Activated CD4-positive, alpha-beta T cell treated with anti-CD3 and anti-CD28 coated beads for 24 hours (primary cell): Measurements from ENCODE around the gene FAF1.
"Not testable (repeated sequence)": the region's sequence is repeated elsewhere in the genome, so short reads cannot be mapped to it uniquely, and the experiment has no call there.

Experiments used
- DNase-seq, 2 donors: peaks; one replicate each; pipeline ENCODE4 v3.0.0-alpha.2; 2020; ENCODE audit warnings: low read depth in 2 of 2

The FAF1 gene

GRCh38 chr1:50959303-50959912 lies 659 bp downstream of the FAF1 start:
- DNase-seq: no peak

- no peak for DNase-seq
Observed at GRCh38 chr1:50955116-50955515, 5.0 kb downstream of the FAF1 start.

GRCh38 chr1:50952566-50952965 lies 7.5 kb downstream of the FAF1 start:
- not testable (repeated sequence) for DNase-seq

GRCh38 chr1:50950396-50950795 lies 9.7 kb downstream of the FAF1 start:
- no peak for DNase-seq

- DNase-seq: no peak
Observed at GRCh38 chr1:50949286-50949982, 10.6 kb downstream of the FAF1 start.

GRCh38 chr1:50942334-50942733 lies 17.7 kb downstream of the FAF1 start:
- no peak for DNase-seq

GRCh38 chr1:50940291-50940690 lies 19.8 kb downstream of the FAF1 start:
- DNase-seq: no peak

- no peak for DNase-seq
Observed at GRCh38 chr1:50936321-50936720, 23.7 kb downstream of the FAF1 start.

- DNase-seq: not testable (repeated sequence)
Observed at GRCh38 chr1:50935276-50935675, 24.8 kb downstream of the FAF1 start.

- DNase-seq: no peak
Observed at GRCh38 chr1:50934838-50935237, 25.2 kb downstream of the FAF1 start.

- DNase-seq: not testable (repeated sequence)
Observed at GRCh38 chr1:50933770-50934169, 26.3 kb downstream of the FAF1 start.

- DNase-seq: not testable (repeated sequence)
Observed at GRCh38 chr1:50932043-50932442, 28.0 kb downstream of the FAF1 start.

GRCh38 chr1:50930965-50931737 lies 28.9 kb downstream of the FAF1 start:
- DNase-seq: no peak

- DNase-seq: no peak
Observed at GRCh38 chr1:50930193-50930592, 29.9 kb downstream of the FAF1 start.

- no peak for DNase-seq
Observed at GRCh38 chr1:50929376-50929958, 30.6 kb downstream of the FAF1 start.

- no peak for DNase-seq
Observed at GRCh38 chr1:50923564-50923963, 36.5 kb downstream of the FAF1 start.

- DNase-seq: no peak
Observed at GRCh38 chr1:50921029-50921428, 39.0 kb downstream of the FAF1 start.

GRCh38 chr1:50920409-50920808 lies 39.7 kb downstream of the FAF1 start:
- DNase-seq: no peak

GRCh38 chr1:50917138-50918137 lies 42.6 kb downstream of the FAF1 start:
- DNase-seq: no peak

- DNase-seq: no peak
Observed at GRCh38 chr1:50915621-50916020, 44.4 kb downstream of the FAF1 start.

GRCh38 chr1:50913954-50914353 lies 46.1 kb downstream of the FAF1 start:
- no peak for DNase-seq
